Prostate gland (tissue), 2 donors: ENCODE measurements around the gene LRIT1. TPM values are rescaled to one million over a fixed set of nuclear protein-coding genes. Genes with fewer than 3 reads are reported as not detected.

Experiments used
- DNase-seq: peaks from one replicate; pipeline ENCODE4 v3.0.0-alpha.2; 2019; ENCODE audit warnings: low spot score
- H3K27ac ChIP-seq, 2 donors: fragments of 200-600 bp; sonication (generic); 2 replicates each; pipeline ENCODE4 v1.5.1; 2017 to 2019
- H3K27me3 ChIP-seq: fragments of 200-600 bp; sonication (generic); replicated peaks from 2 replicates; pipeline ENCODE4 v1.5.1; 2019; ENCODE audit not compliant: insufficient read depth
- H3K36me3 ChIP-seq, 2 donors: fragments of 200-600 bp; sonication (generic); 1 replicate in 1 of 2; 2 replicates in 1 of 2; pipeline versions ENCODE4 v1.5.1 to v1.8.1; 2017 to 2019
- H3K4me1 ChIP-seq: fragments of 200-600 bp; sonication (generic); replicated peaks from 2 replicates; pipeline ENCODE4 v1.5.1; 2019
- H3K4me3 ChIP-seq, 2 donors: fragments of 200-600 bp; sonication (generic); 2 replicates each; pipeline ENCODE4 v1.5.1; 2017 to 2019
- H3K9me3 ChIP-seq: fragments of 200-600 bp; sonication (generic); 2 replicates; pipeline ENCODE4 v1.5.1; 2017
- POLR2A ChIP-seq: fragments of 450-650 bp; IDR thresholded peaks from one replicate; pipeline ENCODE4 v1.6.1; 2016; ENCODE audit warnings: antibody characterized with exemption, mild to moderate bottlenecking
- POLR2AphosphoS5 ChIP-seq: sonication (generic); formaldehyde crosslinking; IDR thresholded peaks from one replicate; pipeline ENCODE4 v1.6.1; 2017; ENCODE audit warnings: antibody characterized with exemption
- WGBS: methylation state at CpG from one replicate; pipeline ENCODE4 v1.1.5; 2018; 5-methylcytosine and 5-hydroxymethylcytosine counted together
- intact Hi-C: fragments of 100-400 bp; cut with DNase I; formaldehyde crosslinking; loops from one replicate; pipeline ENCODE4 v1.14.2; 2022
- total RNA-seq, 2 donors: library from RNA; depleted of rRNA; stranded (reverse); fragments of >200 nt; gene quantifications; one replicate each; pipeline ENCODE4 v1.1.0, GENCODE V29; 2016
- TF ChIP-seq, protein P1 (sequence below), 4 experiments: fragments of 200-600 bp in 2 of 4; fragments of 450-650 bp in 2 of 4; sonication (generic) in 2 of 4; IDR thresholded peaks; 1 replicate in 3 of 4; 2 replicates in 1 of 4; pipeline ENCODE4 v1.5.1; 2016 to 2019; ENCODE audit warnings: antibody characterized with exemption in 4 of 4, mild to moderate bottlenecking in 2 of 4, moderate library complexity in 2 of 4

LRIT1 gene
- total RNA-seq, 2 donors from 2014 or later, result 1.1 TPM; not detected in 1

GRCh38 chr10:84262190-84262956 lies 21.0 kb upstream of the LRIT1 start:
- no peaks in the 10 kb centered on the region for H3K4me1 ChIP-seq
- H3K36me3 ChIP-seq, result no peaks in the 10 kb centered on the region
- no peak for DNase-seq
- 79% methylated on average over 13 of the region's 13 CpGs for WGBS
- no peak overlapping the region for H3K4me3 ChIP-seq
- TF ChIP-seq POLR2AphosphoS5 (no peak), POLR2A (no peak)
- H3K27ac ChIP-seq, result no peak overlapping the region
- no peaks in the 10 kb centered on the region for H3K9me3 ChIP-seq
- intact Hi-C loops, result no loop called here
- no peaks in the 10 kb centered on the region for H3K27me3 ChIP-seq

DNA sequence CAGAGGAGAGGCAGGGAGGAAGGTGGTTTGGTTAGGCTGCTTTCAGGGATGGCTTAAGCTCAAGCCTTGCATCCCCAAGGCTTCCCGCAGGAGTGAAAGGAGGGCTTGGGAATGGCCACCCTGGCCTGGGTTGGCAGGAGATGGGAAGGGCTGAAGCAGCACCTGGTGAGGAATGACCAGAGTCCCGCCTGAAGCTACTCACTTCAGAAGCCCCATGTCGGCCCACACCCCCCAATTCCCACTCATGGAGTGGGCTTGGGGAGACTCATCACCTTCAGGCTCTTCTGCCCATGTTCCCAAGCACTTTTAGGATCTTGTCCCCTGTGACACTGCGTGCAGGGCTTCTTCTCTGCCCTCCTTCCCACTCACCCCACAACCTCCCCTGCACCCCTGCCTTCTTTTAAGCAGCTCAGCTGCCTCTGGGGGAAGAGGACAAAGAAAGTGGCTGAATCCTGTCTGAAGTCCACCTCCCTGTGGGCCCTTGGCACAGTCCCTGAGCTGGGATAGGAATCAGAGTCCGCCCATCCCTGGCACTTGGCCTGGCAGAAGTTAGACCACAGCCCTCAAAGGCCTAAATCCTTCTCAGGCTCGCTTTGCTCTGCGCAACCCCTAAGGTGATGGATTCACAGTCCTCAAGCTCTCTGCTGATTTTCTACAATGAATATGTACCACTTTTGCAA lies 20.0 kb upstream of the LRIT1 start:
- Histone ChIP-seq H3K4me1 (no peaks in the 10 kb centered on the region), H3K4me3 (no peak overlapping the region), H3K27ac (no peak overlapping the region), H3K27me3 (no peaks in the 10 kb centered on the region), H3K36me3 (no peaks in the 10 kb centered on the region), H3K9me3 (no peaks in the 10 kb centered on the region)
- intact Hi-C loops, result no loop called here
- no peak for TF ChIP-seq POLR2A
- TF ChIP-seq, protein P1, sequence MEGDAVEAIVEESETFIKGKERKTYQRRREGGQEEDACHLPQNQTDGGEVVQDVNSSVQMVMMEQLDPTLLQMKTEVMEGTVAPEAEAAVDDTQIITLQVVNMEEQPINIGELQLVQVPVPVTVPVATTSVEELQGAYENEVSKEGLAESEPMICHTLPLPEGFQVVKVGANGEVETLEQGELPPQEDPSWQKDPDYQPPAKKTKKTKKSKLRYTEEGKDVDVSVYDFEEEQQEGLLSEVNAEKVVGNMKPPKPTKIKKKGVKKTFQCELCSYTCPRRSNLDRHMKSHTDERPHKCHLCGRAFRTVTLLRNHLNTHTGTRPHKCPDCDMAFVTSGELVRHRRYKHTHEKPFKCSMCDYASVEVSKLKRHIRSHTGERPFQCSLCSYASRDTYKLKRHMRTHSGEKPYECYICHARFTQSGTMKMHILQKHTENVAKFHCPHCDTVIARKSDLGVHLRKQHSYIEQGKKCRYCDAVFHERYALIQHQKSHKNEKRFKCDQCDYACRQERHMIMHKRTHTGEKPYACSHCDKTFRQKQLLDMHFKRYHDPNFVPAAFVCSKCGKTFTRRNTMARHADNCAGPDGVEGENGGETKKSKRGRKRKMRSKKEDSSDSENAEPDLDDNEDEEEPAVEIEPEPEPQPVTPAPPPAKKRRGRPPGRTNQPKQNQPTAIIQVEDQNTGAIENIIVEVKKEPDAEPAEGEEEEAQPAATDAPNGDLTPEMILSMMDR (IDR thresholded peaks at IDR 0.05), result no peak
- no peak for TF ChIP-seq POLR2AphosphoS5
- whole genome bisulfite sequencing, result 82% methylated on average over 7 of the region's 7 CpGs
- DNase-seq, result no peak

- no peak for DNase-seq
- H3K9me3 ChIP-seq, result no peaks in the 10 kb centered on the region
- no peak overlapping the region for H3K4me3 ChIP-seq
- no peaks in the 10 kb centered on the region for H3K27me3 ChIP-seq
- no peak overlapping the region for H3K27ac ChIP-seq
- TF ChIP-seq POLR2A (no peak), POLR2AphosphoS5 (no peak)
- TF ChIP-seq, protein P1 (IDR thresholded peaks at IDR 0.05), result no peak
- H3K36me3 ChIP-seq, result no peaks in the 10 kb centered on the region
- H3K4me1 ChIP-seq, result no peaks in the 10 kb centered on the region
- WGBS, result 83% methylated on average over 7 of the region's 7 CpGs
- intact Hi-C loops, result no loop called here
Measured at GRCh38 chr10:84258034-84258695, 16.8 kb upstream of the LRIT1 start.

GRCh38 chr10:84257343-84258020 lies 16.1 kb upstream of the LRIT1 start:
- intact Hi-C loops, result no loop called here
- WGBS, result 80% methylated on average over 15 of the region's 15 CpGs
- no peaks in the 10 kb centered on the region for H3K27me3 ChIP-seq
- TF ChIP-seq POLR2A (no peak), POLR2AphosphoS5 (no peak)
- TF ChIP-seq, protein P1 (IDR thresholded peaks at IDR 0.05), result no peak
- H3K27ac ChIP-seq, result no peak overlapping the region
- no peaks in the 10 kb centered on the region for H3K36me3 ChIP-seq
- H3K4me3 ChIP-seq, result no peak overlapping the region
- DNase-seq, result no peak
- H3K9me3 ChIP-seq, result no peaks in the 10 kb centered on the region
- H3K4me1 ChIP-seq, result no peaks in the 10 kb centered on the region
